Calu3 (cell line): ENCODE results near the gene TMEM91. TPM values are rescaled to one million over a fixed set of nuclear protein-coding genes. Genes with fewer than 3 reads are reported as not detected.

Source experiments
- BruUV-seq: library from RNA; stranded (reverse); fragments of 400-500 nt; replicated peaks from 2 replicates; lab custom pipeline; 2021; lab: Mats Ljungman, UMichigan
- CTCF ChIA-PET: fragments of 300-600 bp; sonication (Branson Sonifier 250); formaldehyde crosslinking; loops from one replicate; lab custom pipeline; 2022; ENCODE audit warnings: antibody characterized with exemption; lab: Charles Lee
- DNase-seq: peaks from one replicate; pipeline ENCODE4 v3.0.0; 2022
- H3K27ac Mint-ChIP-seq: one replicate; pipeline ENCODE4 v1.8.0; 2022; ENCODE audit warnings: mixed read lengths; ENCODE audit not compliant: unreplicated experiment
- H3K27me3 Mint-ChIP-seq: one replicate; pipeline ENCODE4 v1.8.0; 2022; ENCODE audit warnings: mixed read lengths; ENCODE audit not compliant: unreplicated experiment
- H3K36me3 Mint-ChIP-seq: one replicate; pipeline ENCODE4 v1.8.0; 2022; ENCODE audit warnings: mild to moderate bottlenecking, moderate library complexity, mixed read lengths; ENCODE audit not compliant: insufficient read depth, unreplicated experiment
- H3K4me1 Mint-ChIP-seq: one replicate; pipeline ENCODE4 v1.8.0; 2022; ENCODE audit warnings: mild to moderate bottlenecking, low read depth, mixed read lengths; ENCODE audit not compliant: unreplicated experiment
- H3K4me3 Mint-ChIP-seq: one replicate; pipeline ENCODE4 v1.8.0; 2022; ENCODE audit warnings: mild to moderate bottlenecking, low read depth, moderate library complexity, mixed read lengths; ENCODE audit not compliant: unreplicated experiment
- H3K9me3 Mint-ChIP-seq: one replicate; pipeline ENCODE4 v1.8.0; 2022; ENCODE audit warnings: low read depth, mixed read lengths; ENCODE audit not compliant: unreplicated experiment
- intact Hi-C: fragments of 100-400 bp; cut with micrococcal nuclease; formaldehyde crosslinking; loops from one replicate; pipeline ENCODE4 v1.10.0; 2022; ENCODE audit not compliant: unreplicated experiment
- total RNA-seq: library from RNA; stranded (reverse); gene quantifications from 2 replicates; pipeline ENCODE4 v1.2.3, GENCODE V29; 2022
- TF ChIP-seq, protein P1 (sequence below): fragments of 200-600 bp; IDR thresholded peaks from one replicate; pipeline ENCODE4 v1.8.0; 2022; ENCODE audit warnings: antibody characterized with exemption; ENCODE audit not compliant: unreplicated experiment

Gene TMEM91
- total RNA-seq, 1 experiment from 2014 or later: 3.9 TPM

- intact Hi-C loops: no loop called here
- BruUV-seq: no TSS peak
These were observed 13.0 kb upstream of the TMEM91 start for GRCh38 chr19:41363371-41363752.

GRCh38 chr19:41363753-41364523, 12.4 kb upstream of the TMEM91 start, which contains the start of gene B9D2:
Gene B9D2, minus strand, starts transcription at chr19:41364149. Its CDS starts 630 bp downstream, at chr19:41363519.
- Mint-ChIP-seq H3K4me1 (peaks cover 34% of the 10 kb centered on the region), H3K36me3 (peaks cover 31% of the 10 kb centered on the region), H3K4me3 (peak within 1 kb of the TSS; percentile 95), H3K27me3 (no peaks in the 10 kb centered on the region), H3K27ac (peak within 1 kb of the TSS; percentile 98), H3K9me3 (no peaks in the 10 kb centered on the region)
- intact Hi-C loops: no loop called here
- TSS peak; percentile 84 for BruUV-seq
- TF ChIP-seq, protein P1, sequence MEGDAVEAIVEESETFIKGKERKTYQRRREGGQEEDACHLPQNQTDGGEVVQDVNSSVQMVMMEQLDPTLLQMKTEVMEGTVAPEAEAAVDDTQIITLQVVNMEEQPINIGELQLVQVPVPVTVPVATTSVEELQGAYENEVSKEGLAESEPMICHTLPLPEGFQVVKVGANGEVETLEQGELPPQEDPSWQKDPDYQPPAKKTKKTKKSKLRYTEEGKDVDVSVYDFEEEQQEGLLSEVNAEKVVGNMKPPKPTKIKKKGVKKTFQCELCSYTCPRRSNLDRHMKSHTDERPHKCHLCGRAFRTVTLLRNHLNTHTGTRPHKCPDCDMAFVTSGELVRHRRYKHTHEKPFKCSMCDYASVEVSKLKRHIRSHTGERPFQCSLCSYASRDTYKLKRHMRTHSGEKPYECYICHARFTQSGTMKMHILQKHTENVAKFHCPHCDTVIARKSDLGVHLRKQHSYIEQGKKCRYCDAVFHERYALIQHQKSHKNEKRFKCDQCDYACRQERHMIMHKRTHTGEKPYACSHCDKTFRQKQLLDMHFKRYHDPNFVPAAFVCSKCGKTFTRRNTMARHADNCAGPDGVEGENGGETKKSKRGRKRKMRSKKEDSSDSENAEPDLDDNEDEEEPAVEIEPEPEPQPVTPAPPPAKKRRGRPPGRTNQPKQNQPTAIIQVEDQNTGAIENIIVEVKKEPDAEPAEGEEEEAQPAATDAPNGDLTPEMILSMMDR: no peak
- CTCF ChIA-PET: interaction anchor here (0.5 to 1.6 kb wide), 7 partner anchors 12 to 708 kb away, joined by 3 to 23 read pairs (median 4); partner anchors contain the start of genes DMAC2, HNRNPUL1 and TGFB1
- peak; percentile 99 for DNase-seq

More at GRCh38 chr19:41363371-41363752, 13.0 kb upstream of the TMEM91 start:
- peak overlapping the region; percentile 95 for H3K4me3 Mint-ChIP-seq
- peaks cover 31% of the 10 kb centered on the region for H3K36me3 Mint-ChIP-seq
- CTCF ChIA-PET: interaction anchor here (0.5 to 1.6 kb wide), 7 partner anchors 11 to 709 kb away, joined by 3 to 23 read pairs (median 4); partner anchors contain the start of genes DMAC2, HNRNPUL1 and TGFB1
- H3K9me3 Mint-ChIP-seq: no peaks in the 10 kb centered on the region
- peaks cover 34% of the 10 kb centered on the region for H3K4me1 Mint-ChIP-seq
- TF ChIP-seq, protein P1: no peak
- H3K27ac Mint-ChIP-seq: peak overlapping the region; percentile 98
- DNase-seq: no peak
- no peaks in the 10 kb centered on the region for H3K27me3 Mint-ChIP-seq

DNA sequence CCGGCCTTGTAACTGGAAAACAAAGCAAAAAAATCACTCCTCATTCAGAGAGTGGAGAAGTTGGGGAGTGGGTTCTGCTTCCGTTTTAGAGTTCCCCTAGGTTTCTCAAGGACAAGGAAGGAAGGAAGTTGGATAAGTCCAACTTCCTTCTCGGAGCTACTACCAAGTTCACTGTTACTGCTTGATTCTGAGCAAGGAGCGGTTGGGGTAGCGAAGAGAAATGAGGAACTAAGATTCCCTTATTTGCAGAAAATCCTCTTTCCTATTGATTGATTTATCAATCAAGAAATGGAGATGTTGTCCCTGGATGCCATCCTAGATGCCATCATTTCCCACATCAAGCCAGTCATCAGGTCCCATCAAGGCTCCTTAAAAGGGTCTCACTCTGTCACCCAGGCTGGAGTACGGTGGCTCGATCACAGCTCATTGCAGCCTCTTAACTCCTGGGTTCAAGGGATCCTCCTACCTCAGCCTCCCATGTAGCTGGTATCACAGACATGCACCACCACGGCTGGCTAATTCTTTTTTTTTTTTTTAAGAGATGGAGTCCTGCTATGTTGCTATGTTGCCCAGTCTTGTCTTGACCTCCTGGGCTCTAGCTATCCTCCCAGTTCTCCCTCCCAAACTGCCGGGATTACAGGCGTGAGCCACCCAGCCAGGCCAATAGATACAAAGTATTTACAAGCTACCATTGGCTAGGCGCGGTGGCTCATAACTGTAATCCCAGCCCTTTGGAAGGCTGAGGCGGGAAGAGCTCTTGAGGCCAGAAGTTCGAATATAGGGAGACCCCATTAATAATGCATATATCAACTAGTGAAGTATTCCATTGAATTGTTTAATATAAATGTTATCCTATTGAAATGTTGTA, 11.6 kb upstream of the TMEM91 start:
- TF ChIP-seq, protein P1: no peak
- DNase-seq: no peak
- peaks cover 31% of the 10 kb centered on the region for H3K36me3 Mint-ChIP-seq
- no peaks in the 10 kb centered on the region for H3K27me3 Mint-ChIP-seq
- H3K27ac Mint-ChIP-seq: peak overlapping the region; percentile 98
- CTCF ChIA-PET: interaction anchor here (0.7 to 1.6 kb wide), 5 partner anchors 13 to 241 kb away, joined by 3 to 23 read pairs (median 4); partner anchors contain the start of genes DMAC2 and TGFB1
- intact Hi-C loops: no loop called here
- BruUV-seq: no TSS peak
- H3K4me3 Mint-ChIP-seq: peak overlapping the region; percentile 95
- no peaks in the 10 kb centered on the region for H3K9me3 Mint-ChIP-seq
- H3K4me1 Mint-ChIP-seq: peaks cover 34% of the 10 kb centered on the region

- H3K27ac Mint-ChIP-seq: peak overlapping the region; percentile 28
- H3K9me3 Mint-ChIP-seq: no peaks in the 10 kb centered on the region
These were observed 10.2 kb upstream of the TMEM91 start for GRCh38 chr19:41366089-41366488.

More at GRCh38 chr19:41366089-41366488, 10.2 kb upstream of the TMEM91 start:
- Mint-ChIP-seq H3K27me3 (no peaks in the 10 kb centered on the region), H3K4me1 (peaks cover 34% of the 10 kb centered on the region), H3K36me3 (peaks cover 31% of the 10 kb centered on the region), H3K4me3 (peak overlapping the region; percentile 3)
- BruUV-seq: no TSS peak
- CTCF ChIA-PET: interaction anchor here (0.5 to 1.5 kb wide), 5 partner anchors 13 to 1839 kb away, joined by 3 to 5 read pairs (median 4); partner anchors contain the start of gene PSG4
- DNase-seq: peak; percentile 35
- intact Hi-C loops: no loop called here
- TF ChIP-seq, protein P1: peak; percentile 41
